Brain pericyte (primary cell): Measurements from ENCODE around the gene PTCRA.
"Not testable (repeated sequence)": the region's sequence is repeated elsewhere in the genome, so short reads cannot be mapped to it uniquely, and the experiment has no call there.

Experiments used
- DNase-seq: peaks from one replicate; pipeline ENCODE4 v3.0.0-alpha.2; 2012; ENCODE audit warnings: low read depth, low spot score

PTCRA gene

GRCh38 chr6:42915732-42916131 lies at the start of gene PTCRA:
PTCRA (plus strand) TSS chr6:42916053; CDS start chr6:42916070, 17 bp downstream.
- no peak for DNase-seq

- no peak for DNase-seq
Observed at GRCh38 chr6:42870145-42870936, 45.5 kb upstream of the PTCRA start.

GRCh38 chr6:42871711-42872110 lies 44.1 kb upstream of the PTCRA start:
- DNase-seq = no peak

- DNase-seq = no peak
Observed at GRCh38 chr6:42873313-42873712, 42.5 kb upstream of the PTCRA start.

- DNase-seq = no peak
Observed at GRCh38 chr6:42877695-42878094, 38.2 kb upstream of the PTCRA start.

GRCh38 chr6:42879372-42880239 lies 36.2 kb upstream of the PTCRA start, which contains the start of gene RPL7L1:
RPL7L1 (plus strand) TSS chr6:42879616; CDS start chr6:42879911, 295 bp downstream.
- DNase-seq = peak; percentile 60

- not testable (repeated sequence) for DNase-seq
Observed at GRCh38 chr6:42880240-42880817, 35.5 kb upstream of the PTCRA start.

- not testable (repeated sequence) for DNase-seq
Observed at GRCh38 chr6:42880871-42881270, 35.0 kb upstream of the PTCRA start.

- DNase-seq = no peak
Observed at GRCh38 chr6:42885702-42886101, 30.2 kb upstream of the PTCRA start.

- DNase-seq = not testable (repeated sequence)
Observed at GRCh38 chr6:42888201-42888600, 27.7 kb upstream of the PTCRA start.

- no peak for DNase-seq
Observed at GRCh38 chr6:42889815-42890214, 26.0 kb upstream of the PTCRA start.

- DNase-seq = peak; percentile 82
Observed at GRCh38 chr6:42890311-42891198, 25.3 kb upstream of the PTCRA start.

GRCh38 chr6:42891199-42891722 lies 24.6 kb upstream of the PTCRA start:
- no peak for DNase-seq

GRCh38 chr6:42894041-42894828 lies 21.6 kb upstream of the PTCRA start:
- DNase-seq = not testable (repeated sequence)

- DNase-seq = no peak
Observed at GRCh38 chr6:42896178-42896719, 19.6 kb upstream of the PTCRA start.

GRCh38 chr6:42898891-42899361 lies 16.9 kb upstream of the PTCRA start:
- no peak for DNase-seq

- DNase-seq = no peak
Observed at GRCh38 chr6:42899871-42900270, 16.0 kb upstream of the PTCRA start.

- peak; percentile 41 for DNase-seq
Observed at GRCh38 chr6:42901538-42901957, 14.3 kb upstream of the PTCRA start.

- DNase-seq = not testable (repeated sequence)
Observed at GRCh38 chr6:42902429-42903263, 13.2 kb upstream of the PTCRA start.
